Panc1 (cell line): ENCODE results near the gene RRP7A. TPM values are rescaled to one million over a fixed set of nuclear protein-coding genes. Genes with fewer than 3 reads are reported as not detected.
"Not testable (repeated sequence)": the region's sequence is repeated elsewhere in the genome, so short reads cannot be mapped to it uniquely, and the experiment has no call there.

Experiments used
- ATAC-seq: fragments of 200-7000 bp; cut with Tn5 transposase; 2 replicates; pipeline ENCODE4 v1.9.1; 2020; ENCODE audit warnings: mild to moderate bottlenecking, moderate library complexity
- BruUV-seq: library from RNA; stranded (reverse); fragments of 400-500 nt; replicated peaks from 2 replicates; lab custom pipeline; 2021; lab: Mats Ljungman, UMichigan
- CTCF ChIA-PET: fragments of 300-600 bp; sonication (Branson Sonifier 250); formaldehyde crosslinking; loops from one replicate; lab custom pipeline; 2022; ENCODE audit warnings: antibody characterized with exemption; lab: Charles Lee
- POLR2A ChIA-PET: fragments of 300-600 bp; sonication (Branson Sonifier 250); formaldehyde crosslinking; loops from one replicate; lab custom pipeline; 2022; ENCODE audit warnings: antibody characterized with exemption; lab: Charles Lee
- DNase-seq: peaks from one replicate; pipeline ENCODE4 v3.0.0-alpha.2; 2010; ENCODE audit warnings: low read depth, low spot score
- H3K27ac ChIP-seq: 2 replicates; pipeline ENCODE4 v1.5.1; 2011; ENCODE audit warnings: mild to moderate bottlenecking, low read length, inconsistent platforms
- H3K27me3 ChIP-seq: fragments of 200-500 bp; sonication (Bioruptor generic); 2 replicates; pipeline ENCODE4 v1.6.0; 2014; ENCODE audit warnings: low read length, inconsistent platforms; ENCODE audit not compliant: control insufficient read depth, insufficient read depth
- H3K36me3 ChIP-seq: fragments of 200-500 bp; sonication (Bioruptor generic); 2 replicates; pipeline ENCODE4 v1.5.1; 2014; ENCODE audit warnings: inconsistent platforms, mild to moderate bottlenecking, low read length, moderate library complexity; ENCODE audit not compliant: control insufficient read depth, insufficient read depth
- H3K4me1 ChIP-seq: 2 replicates; pipeline ENCODE4 v1.5.1; 2011; ENCODE audit warnings: inconsistent platforms, mild to moderate bottlenecking, low read length, moderate library complexity; ENCODE audit not compliant: control insufficient read depth, insufficient read depth
- H3K4me3 ChIP-seq, 2 experiments: 2 replicates each; pipeline ENCODE4 v1.5.1; 2011 to 2012; ENCODE audit warnings: low read depth in 2 of 2, low read length in 2 of 2, mild to moderate bottlenecking in 2 of 2, inconsistent platforms in 1 of 2, moderate library complexity in 1 of 2
- H3K9me3 ChIP-seq: fragments of 200-500 bp; sonication (Bioruptor generic); 2 replicates; pipeline ENCODE4 v1.5.1; 2014; ENCODE audit warnings: low read depth, mild to moderate bottlenecking, inconsistent platforms, low read length, moderate library complexity; ENCODE audit not compliant: control insufficient read depth, insufficient read depth
- CTCF ChIP-seq: fragments of 450-650 bp; IDR thresholded peaks from 2 replicates; pipeline ENCODE4 v1.5.1; 2017; ENCODE audit warnings: mild to moderate bottlenecking
- POLR2AphosphoS5 ChIP-seq: IDR thresholded peaks from 2 replicates; pipeline ENCODE4 v1.6.1; 2012; ENCODE audit warnings: mild to moderate bottlenecking, low read depth, low read length, moderate library complexity
- REST ChIP-seq, 2 experiments: IDR thresholded peaks; 2 replicates each; pipeline ENCODE4 v1.6.1; 2011 to 2012; ENCODE audit warnings: low read depth in 2 of 2, control low read depth in 1 of 2, low read length in 1 of 2, mild to moderate bottlenecking in 1 of 2, moderate library complexity in 1 of 2; ENCODE audit not compliant: insufficient read depth in 1 of 2
- SIN3A ChIP-seq: IDR thresholded peaks from 2 replicates; pipeline ENCODE4 v1.6.1; 2012; ENCODE audit warnings: low read depth, mild to moderate bottlenecking, low read length, moderate library complexity, borderline replicate concordance; ENCODE audit not compliant: insufficient read depth
- TCF7L2 ChIP-seq: IDR thresholded peaks from 2 replicates; pipeline ENCODE4 v1.6.1; 2011; ENCODE audit warnings: mild to moderate bottlenecking, low read depth, low read length, inconsistent platforms
- in situ Hi-C: cut with HindIII; loops from 2 replicates; pipeline ENCODE4 v1.10.0; 2016; ENCODE audit warnings: low sequenced_read_pairs, low pct_unique_long_range_greater_than_20kb
- intact Hi-C: fragments of 100-400 bp; cut with micrococcal nuclease; formaldehyde crosslinking; loops from one replicate; pipeline ENCODE4 v1.10.0; 2022; ENCODE audit not compliant: unreplicated experiment
- total RNA-seq: library from RNA; stranded (reverse); gene quantifications from one replicate; pipeline ENCODE4 v1.2.1, GENCODE V29; 2021; ENCODE audit not compliant: unreplicated experiment

Gene RRP7A
- total RNA-seq, 1 experiment from 2014 or later: 29.8 TPM

- ChIA-PET POLR2A (no interaction called here), CTCF (no interaction called here)
- intact Hi-C loops: no loop called here
Observed at GRCh38 chr22:42548597-42549330, 29.2 kb upstream of the RRP7A start.

GRCh38 chr22:42548126-42548525 is 28.5 kb upstream of the RRP7A start:
- H3K27me3 ChIP-seq, H3K4me3 ChIP-seq, H3K4me1 ChIP-seq, BruUV-seq, H3K9me3 ChIP-seq, H3K36me3 ChIP-seq, ATAC-seq, in situ Hi-C loops, H3K27ac ChIP-seq, DNase-seq, POLR2A ChIA-PET, intact Hi-C loops, CTCF ChIA-PET: not testable (repeated sequence)

More at GRCh38 chr22:42548597-42549330, 29.2 kb upstream of the RRP7A start:
- BruUV-seq: no TSS peak
- in situ Hi-C loops: no loop called here
- ATAC-seq (no peak), DNase-seq (no peak)
- H3K4me3 ChIP-seq: no peak overlapping the region
- H3K27ac ChIP-seq: no peak overlapping the region
- H3K27me3 ChIP-seq: no peaks in the 10 kb centered on the region
- no peaks in the 10 kb centered on the region for H3K4me1 ChIP-seq
- TF ChIP-seq POLR2AphosphoS5: no peak
- no peak for TF ChIP-seq REST (IDR thresholded peaks at IDR 0.05; ENCODE audit: insufficient read depth in 1 of 2, low read depth in 2 of 2, low read length in 1 of 2)
- no peak for TF ChIP-seq TCF7L2
- TF ChIP-seq CTCF: no peak
- TF ChIP-seq SIN3A: no peak
- no peaks in the 10 kb centered on the region for H3K9me3 ChIP-seq
- no peaks in the 10 kb centered on the region for H3K36me3 ChIP-seq

GRCh38 chr22:42547562-42547961 is 28.0 kb upstream of the RRP7A start:
- no peak for TF ChIP-seq TCF7L2
- intact Hi-C loops: no loop called here
- ATAC-seq (no peak), DNase-seq (no peak)
- ChIA-PET CTCF (no interaction called here), POLR2A (no interaction called here)
- no peaks in the 10 kb centered on the region for H3K9me3 ChIP-seq
- no peaks in the 10 kb centered on the region for H3K4me1 ChIP-seq
- no peaks in the 10 kb centered on the region for H3K27me3 ChIP-seq
- no peak overlapping the region for H3K4me3 ChIP-seq
- no TSS peak for BruUV-seq
- H3K36me3 ChIP-seq: no peaks in the 10 kb centered on the region
- in situ Hi-C loops: no loop called here
- no peak overlapping the region for H3K27ac ChIP-seq
